Astrocyte of the cerebellum (primary cell): ENCODE measurements around the gene AFAP1L1.

Experiments used
- DNase-seq: peaks from one replicate; pipeline ENCODE4 v3.0.0-alpha.2; 2011; ENCODE audit warnings: low read depth
- H3K4me3 ChIP-seq: 2 replicates; pipeline ENCODE4 v1.5.1; 2011; ENCODE audit warnings: mild to moderate bottlenecking, low read depth, low read length, moderate library complexity
- CTCF ChIP-seq: IDR thresholded peaks from 2 replicates; pipeline ENCODE4 v1.5.1; 2012; ENCODE audit warnings: low read length, low read depth, moderate library complexity, mild to moderate bottlenecking; ENCODE audit errors: missing control alignments
- in situ Hi-C: cut with HindIII; loops from 2 replicates; pipeline ENCODE4 v1.10.0; 2017; ENCODE audit warnings: low sequenced_read_pairs

AFAP1L1 gene

GRCh38 chr5:149357370-149358293, 86.0 kb downstream of the AFAP1L1 start, which contains the start of gene PCYOX1L:
TSS of gene PCYOX1L (plus strand) at chr5:149358046. CDS start at chr5:149358069, 23 bp downstream.
- TF ChIP-seq CTCF: no peak
- DNase-seq: peak; percentile 86
- peak within 1 kb of the TSS; percentile 72 for H3K4me3 ChIP-seq
- in situ Hi-C loops: loop anchor here (5.0 kb wide), 1 partner anchor 35 kb away; no protein-coding TSS in a partner anchor

- peak overlapping the region; percentile 72 for H3K4me3 ChIP-seq
- in situ Hi-C loops: loop anchor here (5.0 kb wide), 1 partner anchor 36 kb away; no protein-coding TSS in a partner anchor
- DNase-seq: no peak
- no peak for TF ChIP-seq CTCF
Observed at GRCh38 chr5:149358294-149358651, 86.6 kb downstream of the AFAP1L1 start.

GRCh38 chr5:149358868-149359495, 87.3 kb downstream of the AFAP1L1 start:
- H3K4me3 ChIP-seq: no peak overlapping the region
- no peak for DNase-seq
- in situ Hi-C loops: loop anchor here (5.0 kb wide), 1 partner anchor 37 kb away; no protein-coding TSS in a partner anchor
- TF ChIP-seq CTCF: no peak

- TF ChIP-seq CTCF: no peak
- DNase-seq: no peak
- in situ Hi-C loops: no loop called here
- H3K4me3 ChIP-seq: no peak overlapping the region
Observed at GRCh38 chr5:149360272-149360671, 88.6 kb downstream of the AFAP1L1 start.

- H3K4me3 ChIP-seq: no peak overlapping the region
- no peak for DNase-seq
- TF ChIP-seq CTCF: no peak
- in situ Hi-C loops: no loop called here
Observed at GRCh38 chr5:149362541-149362940, 90.9 kb downstream of the AFAP1L1 start.

GRCh38 chr5:149363358-149363757, 91.7 kb downstream of the AFAP1L1 start:
- H3K4me3 ChIP-seq: no peak overlapping the region
- no peak for DNase-seq
- no peak for TF ChIP-seq CTCF
- in situ Hi-C loops: no loop called here
